ENCODE measurements around the gene FLNB.

DNA sequence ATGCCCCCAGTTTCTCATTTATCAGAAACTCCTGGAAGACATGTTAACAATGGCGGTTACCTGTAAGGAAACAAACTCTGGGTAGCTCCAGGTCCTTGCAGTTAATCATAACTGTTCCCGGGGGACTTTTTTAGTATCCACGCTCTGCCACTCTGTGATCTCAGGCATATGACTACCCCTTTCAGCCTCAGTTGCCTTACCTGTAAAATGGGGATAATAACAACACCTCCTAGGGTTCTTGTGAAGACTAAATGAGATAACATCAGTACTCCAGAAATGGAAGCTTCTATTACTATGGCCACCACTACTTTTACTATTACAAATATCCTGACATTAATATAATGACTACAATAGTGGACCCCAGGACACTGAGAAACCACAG lies 7.1 kb upstream of the FLNB start:
- TF ChIP-seq, protein P1, sequence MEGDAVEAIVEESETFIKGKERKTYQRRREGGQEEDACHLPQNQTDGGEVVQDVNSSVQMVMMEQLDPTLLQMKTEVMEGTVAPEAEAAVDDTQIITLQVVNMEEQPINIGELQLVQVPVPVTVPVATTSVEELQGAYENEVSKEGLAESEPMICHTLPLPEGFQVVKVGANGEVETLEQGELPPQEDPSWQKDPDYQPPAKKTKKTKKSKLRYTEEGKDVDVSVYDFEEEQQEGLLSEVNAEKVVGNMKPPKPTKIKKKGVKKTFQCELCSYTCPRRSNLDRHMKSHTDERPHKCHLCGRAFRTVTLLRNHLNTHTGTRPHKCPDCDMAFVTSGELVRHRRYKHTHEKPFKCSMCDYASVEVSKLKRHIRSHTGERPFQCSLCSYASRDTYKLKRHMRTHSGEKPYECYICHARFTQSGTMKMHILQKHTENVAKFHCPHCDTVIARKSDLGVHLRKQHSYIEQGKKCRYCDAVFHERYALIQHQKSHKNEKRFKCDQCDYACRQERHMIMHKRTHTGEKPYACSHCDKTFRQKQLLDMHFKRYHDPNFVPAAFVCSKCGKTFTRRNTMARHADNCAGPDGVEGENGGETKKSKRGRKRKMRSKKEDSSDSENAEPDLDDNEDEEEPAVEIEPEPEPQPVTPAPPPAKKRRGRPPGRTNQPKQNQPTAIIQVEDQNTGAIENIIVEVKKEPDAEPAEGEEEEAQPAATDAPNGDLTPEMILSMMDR (IDR thresholded peaks at IDR 0.05; ENCODE audit: low read length), result no peak
- no peak for TF ChIP-seq EZH2 (optimal IDR thresholded peaks at IDR 0.05; ENCODE audit: low read depth, low read length)
